SJCRH30 (cell line): ENCODE measurements around the gene BICDL2. TPM values are rescaled to one million over a fixed set of nuclear protein-coding genes. Genes with fewer than 3 reads are reported as not detected.

Source experiments
- DNase-seq, 2 experiments: peaks; one replicate each; pipeline ENCODE4 v3.0.0-alpha.2; 2015 to 2020
- H3K27ac ChIP-seq: fragments of 250-450 bp; sonication (Bioruptor Pico); 2 replicates; pipeline ENCODE4 v1.5.1; 2020; ENCODE audit warnings: mild to moderate bottlenecking, moderate library complexity
- H3K27me3 ChIP-seq: fragments of 250-450 bp; sonication (Bioruptor Pico); 2 replicates; pipeline ENCODE4 v1.5.1; 2020; ENCODE audit warnings: mild to moderate bottlenecking, moderate library complexity
- H3K36me3 ChIP-seq: fragments of 250-450 bp; sonication (Bioruptor Pico); 2 replicates; pipeline ENCODE4 v1.5.1; 2020; ENCODE audit warnings: mild to moderate bottlenecking, moderate library complexity
- H3K4me1 ChIP-seq: fragments of 250-450 bp; sonication (Bioruptor Pico); 2 replicates; pipeline ENCODE4 v1.5.1; 2020; ENCODE audit warnings: mild to moderate bottlenecking, moderate library complexity
- H3K4me3 ChIP-seq: fragments of 250-450 bp; sonication (Bioruptor Pico); 2 replicates; pipeline ENCODE4 v1.5.1; 2020; ENCODE audit warnings: mild to moderate bottlenecking, moderate library complexity
- H3K9me3 ChIP-seq: fragments of 250-450 bp; sonication (Bioruptor Pico); replicated peaks from 2 replicates; pipeline ENCODE4 v1.5.1; 2020; ENCODE audit warnings: mild to moderate bottlenecking, moderate library complexity
- total RNA-seq: library from RNA; depleted of rRNA; stranded (reverse); fragments of >200 nt; shearing (Covaris generic); gene quantifications from 2 replicates; pipeline ENCODE4 v1.2.3, GENCODE V29; 2014; rRNA removed

Gene BICDL2
- total RNA-seq, 1 experiment from 2014 or later: not detected

DNA sequence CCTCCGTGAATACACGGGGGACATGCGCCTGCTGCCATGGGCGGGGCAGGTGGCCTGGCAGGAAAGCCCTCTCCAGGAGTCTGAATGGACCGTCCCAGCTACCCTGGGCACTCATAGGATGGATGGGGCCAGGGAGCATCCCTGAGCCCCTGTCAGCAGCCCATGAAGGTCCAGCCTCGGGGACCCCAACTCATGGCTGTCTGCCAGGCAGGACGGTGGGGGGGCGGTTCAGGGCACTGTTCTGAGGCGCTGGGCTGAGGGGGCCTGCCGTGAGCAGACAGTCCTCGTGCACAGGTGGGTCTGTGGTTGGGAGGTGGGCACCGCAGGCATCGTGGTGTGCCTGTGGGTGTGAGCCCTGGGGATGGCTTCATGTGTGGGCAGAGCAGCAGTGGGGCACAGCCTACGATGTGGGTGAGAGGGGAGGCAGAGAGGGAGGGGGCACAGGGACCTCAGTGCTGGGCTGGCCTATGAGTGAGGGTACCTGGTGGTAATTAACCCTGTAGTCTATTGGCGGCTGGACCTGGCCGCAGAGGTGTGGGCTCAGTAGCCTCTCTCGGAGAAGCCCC, 50.0 kb downstream of the BICDL2 start:
- no peaks in the 10 kb centered on the region for H3K27me3 ChIP-seq
- H3K4me3 ChIP-seq: no peak overlapping the region
- H3K27ac ChIP-seq: peak overlapping the region; percentile 66; the same call in 1 of the 2 replicates
- DNase-seq: peak in 1 of 2 experiments; percentile 50
- H3K4me1 ChIP-seq: peaks cover 58% of the 10 kb centered on the region
- no peaks in the 10 kb centered on the region for H3K9me3 ChIP-seq
- no peaks in the 10 kb centered on the region for H3K36me3 ChIP-seq

DNA sequence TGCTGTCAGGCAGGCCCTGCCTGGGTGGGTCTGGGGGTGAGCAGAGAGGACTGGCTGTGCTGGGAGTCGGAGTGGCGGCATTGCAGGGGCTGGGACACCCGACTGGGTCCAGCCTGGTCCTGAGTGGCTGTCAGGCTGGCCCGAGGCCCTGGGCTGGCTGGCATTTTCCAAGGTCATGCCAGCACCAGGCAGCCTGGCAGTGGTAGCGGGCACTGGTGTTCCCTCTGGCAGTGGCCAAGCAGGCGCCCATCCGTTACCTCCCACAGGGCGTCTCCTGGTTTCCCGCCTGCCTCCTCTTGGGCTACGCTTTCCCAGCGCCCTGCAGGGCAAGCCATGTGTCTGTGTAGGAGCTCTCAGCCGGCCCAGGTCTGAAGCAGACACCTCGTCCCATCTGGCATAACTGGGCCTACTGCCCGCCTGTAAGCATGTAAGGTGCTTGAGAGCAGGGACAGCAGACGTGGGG, 50.8 kb downstream of the BICDL2 start:
- Histone ChIP-seq H3K27ac (peak overlapping the region; percentile 79), H3K9me3 (no peaks in the 10 kb centered on the region), H3K4me3 (no peak overlapping the region), H3K4me1 (peaks cover 64% of the 10 kb centered on the region), H3K27me3 (no peaks in the 10 kb centered on the region), H3K36me3 (no peaks in the 10 kb centered on the region)
- peak in 1 of 2 experiments; percentile 61 for DNase-seq

- Histone ChIP-seq H3K27ac (peak overlapping the region; percentile 79), H3K4me3 (no peak overlapping the region), H3K9me3 (no peaks in the 10 kb centered on the region), H3K4me1 (peaks cover 64% of the 10 kb centered on the region), H3K27me3 (no peaks in the 10 kb centered on the region), H3K36me3 (no peaks in the 10 kb centered on the region)
- DNase-seq: peak; percentile 88 to 92
These were observed 51.3 kb downstream of the BICDL2 start for GRCh38 chr16:2985462-2985861.

DNA sequence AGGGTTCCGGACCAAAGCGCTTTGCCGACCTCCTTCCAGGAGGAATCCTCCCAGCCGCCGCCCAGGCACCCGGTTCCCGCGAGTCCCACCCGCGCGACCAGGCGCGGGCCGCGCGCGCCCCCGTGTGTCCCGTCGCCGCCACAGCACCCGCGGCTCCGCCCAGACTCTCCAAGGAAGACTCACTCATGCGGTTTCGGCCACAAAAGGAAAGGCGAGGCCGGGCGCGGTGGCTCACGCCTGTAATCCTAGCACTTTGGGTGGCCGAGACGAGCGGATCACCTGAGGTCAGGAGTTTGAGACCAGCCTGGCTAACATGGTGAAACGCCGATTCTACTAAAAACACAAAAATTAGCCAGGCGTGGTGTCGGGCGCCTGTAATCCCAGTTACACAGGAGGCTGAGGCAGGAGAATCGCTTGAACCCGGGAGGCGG, 53.0 kb downstream of the BICDL2 start:
- no peak overlapping the region for H3K4me3 ChIP-seq

GRCh38 chr16:2982402-2982801, 54.3 kb downstream of the BICDL2 start:
- H3K4me3 ChIP-seq: no peak overlapping the region
- H3K9me3 ChIP-seq: no peaks in the 10 kb centered on the region
- no peak overlapping the region for H3K27ac ChIP-seq
- DNase-seq: no peak
- H3K36me3 ChIP-seq: peaks cover 3% of the 10 kb centered on the region; the same call in 1 of the 2 replicates
- no peaks in the 10 kb centered on the region for H3K27me3 ChIP-seq
- peaks cover 48% of the 10 kb centered on the region for H3K4me1 ChIP-seq

More for the DNA sequence above, 53.0 kb downstream of the BICDL2 start:
- Histone ChIP-seq H3K36me3 (no peaks in the 10 kb centered on the region), H3K27ac (peak overlapping the region; percentile 30; the same call in 1 of the 2 replicates), H3K27me3 (no peaks in the 10 kb centered on the region), H3K9me3 (no peaks in the 10 kb centered on the region), H3K4me1 (peaks cover 59% of the 10 kb centered on the region)
- peak; percentile 80 to 83 for DNase-seq

DNA sequence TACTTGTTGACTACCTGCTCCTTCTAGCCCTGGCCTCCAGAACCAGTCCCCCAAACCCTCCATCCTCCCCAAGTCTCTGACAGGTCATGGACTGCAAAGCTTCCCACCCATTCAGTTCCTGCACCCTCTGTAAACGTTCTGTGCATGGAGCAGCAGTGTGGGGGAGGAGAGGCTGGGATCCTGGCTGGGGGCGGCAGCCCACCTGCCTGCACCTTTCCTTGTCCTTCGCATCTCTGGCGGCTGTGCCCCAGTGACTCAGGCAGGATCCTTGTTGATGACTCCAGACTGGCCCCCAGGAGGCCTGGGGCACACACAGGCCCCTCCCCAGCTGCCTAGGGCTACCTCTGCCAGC, 54.9 kb downstream of the BICDL2 start:
- H3K9me3 ChIP-seq: no peaks in the 10 kb centered on the region

DNA sequence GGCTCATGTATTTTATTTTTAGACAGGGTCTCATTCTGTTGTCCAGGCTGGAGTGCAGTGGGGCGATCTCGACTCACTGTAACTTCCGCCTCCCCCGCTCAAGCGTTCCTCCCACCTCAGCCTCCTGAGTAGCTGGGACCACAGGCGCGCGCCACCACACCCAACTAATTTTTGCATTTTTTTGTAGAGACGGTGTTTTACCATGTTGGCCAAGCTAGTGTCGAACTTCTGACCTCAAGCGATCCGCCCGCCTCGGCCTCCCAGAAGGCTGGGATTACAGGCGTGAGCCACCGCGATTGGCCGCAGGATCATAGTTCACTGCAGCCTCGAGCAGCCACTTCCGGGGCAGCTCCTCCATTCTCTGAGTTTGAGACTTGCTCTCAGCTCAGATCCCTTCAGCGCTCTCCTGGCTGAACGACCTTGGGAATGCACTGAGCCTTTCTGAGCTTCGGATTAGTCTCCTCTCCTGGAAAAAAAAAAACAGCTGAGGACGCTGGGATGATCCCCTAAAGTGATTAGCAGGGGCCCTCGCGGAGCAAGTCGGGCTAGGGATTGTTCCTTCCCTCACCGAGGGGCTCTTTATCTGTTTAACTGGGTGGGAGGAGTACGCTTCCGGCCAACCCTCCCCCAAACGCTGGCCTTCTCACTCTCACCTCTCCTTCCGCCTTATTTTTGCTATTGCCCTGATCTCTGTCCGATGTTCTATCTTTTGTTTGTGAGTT, 55.4 kb downstream of the BICDL2 start:
- Histone ChIP-seq H3K27me3 (no peaks in the 10 kb centered on the region), H3K27ac (peak overlapping the region; percentile 80), H3K36me3 (peaks cover 10% of the 10 kb centered on the region; the same call in 1 of the 2 replicates), H3K4me3 (peak overlapping the region; percentile 90), H3K9me3 (no peaks in the 10 kb centered on the region), H3K4me1 (peaks cover 37% of the 10 kb centered on the region)
- peak; percentile 60 to 74 for DNase-seq

More for the DNA sequence above, 54.9 kb downstream of the BICDL2 start:
- H3K4me1 ChIP-seq: peaks cover 42% of the 10 kb centered on the region
- peak overlapping the region; percentile 80; the same call in 1 of the 2 replicates for H3K27ac ChIP-seq
- peak overlapping the region; percentile 90; the same call in 1 of the 2 replicates for H3K4me3 ChIP-seq
- no peaks in the 10 kb centered on the region for H3K27me3 ChIP-seq
- DNase-seq: no peak
- peaks cover 7% of the 10 kb centered on the region; the same call in 1 of the 2 replicates for H3K36me3 ChIP-seq

- Histone ChIP-seq H3K27ac (peak within 1 kb of the TSS; percentile 80), H3K36me3 (peaks cover 15% of the 10 kb centered on the region), H3K27me3 (no peaks in the 10 kb centered on the region), H3K9me3 (no peaks in the 10 kb centered on the region), H3K4me3 (peak within 1 kb of the TSS; percentile 90), H3K4me1 (peaks cover 29% of the 10 kb centered on the region)
- DNase-seq: peak; percentile 91
These were observed 56.2 kb downstream of the BICDL2 start, which contains the start of gene PKMYT1 for GRCh38 chr16:2980227-2981176. PKMYT1 (minus strand) TSS chr16:2980446; CDS start chr16:2979657, 789 bp downstream.

GRCh38 chr16:2979669-2980226, 57.0 kb downstream of the BICDL2 start:
- DNase-seq: peak in 1 of 2 experiments; percentile 45
- peak overlapping the region; percentile 80 for H3K27ac ChIP-seq
- H3K27me3 ChIP-seq: no peaks in the 10 kb centered on the region

More at GRCh38 chr16:2979669-2980226, 57.0 kb downstream of the BICDL2 start:
- Histone ChIP-seq H3K4me1 (peaks cover 22% of the 10 kb centered on the region), H3K4me3 (peak overlapping the region; percentile 90), H3K9me3 (no peaks in the 10 kb centered on the region), H3K36me3 (peaks cover 21% of the 10 kb centered on the region)

Other genes starting within 250 kb of the BICDL2 start
- not detected in 2 replicates for gene PRSS33, start 249.4 kb downstream of the BICDL2 start, total RNA-seq
- gene PRSS41, start 238.5 kb downstream of the BICDL2 start, total RNA-seq: not detected in 2 replicates
- not detected in 2 replicates for gene PRSS21, start 219.7 kb downstream of the BICDL2 start, total RNA-seq
- not detected in 2 replicates for gene ZG16B, start 206.6 kb downstream of the BICDL2 start, total RNA-seq
- gene PRSS22, start 178.8 kb downstream of the BICDL2 start, total RNA-seq: not detected in 2 replicates
- gene FLYWCH2, start 153.7 kb downstream of the BICDL2 start, total RNA-seq: 35.4 and 40.6 TPM in 2 replicates
- gene FLYWCH1, start 125.0 kb downstream of the BICDL2 start, total RNA-seq: 9.1 and 9.7 TPM in 2 replicates
- 13.8 and 14.9 TPM in 2 replicates for gene KREMEN2, start 72.7 kb downstream of the BICDL2 start, total RNA-seq
- 28.1 and 34.1 TPM in 2 replicates for gene PAQR4, start 67.6 kb downstream of the BICDL2 start, total RNA-seq
- gene PKMYT1, start 56.5 kb downstream of the BICDL2 start, total RNA-seq: 34.8 and 45.8 TPM in 2 replicates
- gene CLDN9, start 24.0 kb downstream of the BICDL2 start, total RNA-seq: not detected in 2 replicates
- not detected in 2 replicates for gene CLDN6, start 18.8 kb downstream of the BICDL2 start, total RNA-seq
- 29.0 and 32.1 TPM in 2 replicates for gene TNFRSF12A, start 16.6 kb downstream of the BICDL2 start, total RNA-seq
- 16.8 and 18.9 TPM in 2 replicates for gene HCFC1R1, start 13.0 kb downstream of the BICDL2 start, total RNA-seq
- 25.5 and 29.4 TPM in 2 replicates for gene THOC6, start 12.9 kb downstream of the BICDL2 start, total RNA-seq
- gene MMP25, start 9.6 kb upstream of the BICDL2 start, total RNA-seq: 0.06 and 0.13 TPM in 2 replicates
- gene IL32, start 28.7 kb upstream of the BICDL2 start, total RNA-seq: 158 and 177 TPM in 2 replicates
- gene ZSCAN10, start 62.4 kb upstream of the BICDL2 start, total RNA-seq: 0.73 and 0.76 TPM in 2 replicates
- 12.9 and 13.7 TPM in 2 replicates for gene ZNF205, start 75.6 kb upstream of the BICDL2 start, total RNA-seq
- 2.5 and 3.0 TPM in 2 replicates for gene ZNF213, start 98.1 kb upstream of the BICDL2 start, total RNA-seq
- 0.47 TPM in 1 of 2 replicates, not detected in the other for gene OR1F1, start 151.3 kb upstream of the BICDL2 start, total RNA-seq
- 16.1 and 17.6 TPM in 2 replicates for gene ZNF200, start 198.2 kb upstream of the BICDL2 start, total RNA-seq
- gene MEFV, start 219.7 kb upstream of the BICDL2 start, total RNA-seq: not detected in 2 replicates
- gene ZNF263, start 246.5 kb upstream of the BICDL2 start, total RNA-seq: 46.3 and 47.6 TPM in 2 replicates